Parathyroid adenoma (tissue), 2 donors: ENCODE measurements around the gene ZNF598.

ENCODE experiments used
- H2AFZ ChIP-seq: fragments of 300-600 bp; sonication (generic); one replicate; pipeline ENCODE4 v1.7.0; 2017; ENCODE audit warnings: antibody characterized with exemption, mild to moderate bottlenecking
- H3K27ac ChIP-seq: fragments of 300-600 bp; sonication (generic); one replicate; pipeline ENCODE4 v1.7.0; 2017
- H3K27me3 ChIP-seq: fragments of 300-600 bp; sonication (generic); one replicate; pipeline ENCODE4 v1.7.0; 2017; ENCODE audit warnings: low read length; ENCODE audit not compliant: control insufficient read depth, insufficient read depth
- H3K36me3 ChIP-seq: fragments of 300-600 bp; sonication (generic); one replicate; pipeline ENCODE4 v1.7.0; 2017; ENCODE audit warnings: low read length; ENCODE audit not compliant: control insufficient read depth, insufficient read depth
- H3K4me1 ChIP-seq: fragments of 300-600 bp; sonication (generic); one replicate; pipeline ENCODE4 v1.7.0; 2017; ENCODE audit warnings: control low read depth
- H3K4me2 ChIP-seq: fragments of 300-600 bp; sonication (generic); one replicate; pipeline ENCODE4 v1.7.0; 2017; ENCODE audit warnings: low read length
- H3K4me3 ChIP-seq: fragments of 300-600 bp; sonication (generic); one replicate; pipeline ENCODE4 v1.7.0; 2017; ENCODE audit warnings: low read depth, low read length
- H3K79me2 ChIP-seq: fragments of 300-600 bp; sonication (generic); one replicate; pipeline ENCODE4 v1.7.0; 2017; ENCODE audit warnings: control low read depth
- H3K9ac ChIP-seq: fragments of 300-600 bp; sonication (generic); one replicate; pipeline ENCODE4 v1.7.0; 2017; ENCODE audit warnings: mild to moderate bottlenecking
- H3K9me3 ChIP-seq: fragments of 300-600 bp; sonication (generic); one replicate; pipeline ENCODE4 v1.7.0; 2017; ENCODE audit warnings: low read length; ENCODE audit not compliant: control insufficient read depth
- TF ChIP-seq, protein P1 (sequence below): fragments of 300-600 bp; sonication (generic); IDR thresholded peaks from one replicate; pipeline ENCODE4 v1.7.0; 2017; ENCODE audit warnings: antibody characterized with exemption, mild to moderate bottlenecking
- donor health status: primary hyperparathyroidism.

ZNF598 gene

DNA sequence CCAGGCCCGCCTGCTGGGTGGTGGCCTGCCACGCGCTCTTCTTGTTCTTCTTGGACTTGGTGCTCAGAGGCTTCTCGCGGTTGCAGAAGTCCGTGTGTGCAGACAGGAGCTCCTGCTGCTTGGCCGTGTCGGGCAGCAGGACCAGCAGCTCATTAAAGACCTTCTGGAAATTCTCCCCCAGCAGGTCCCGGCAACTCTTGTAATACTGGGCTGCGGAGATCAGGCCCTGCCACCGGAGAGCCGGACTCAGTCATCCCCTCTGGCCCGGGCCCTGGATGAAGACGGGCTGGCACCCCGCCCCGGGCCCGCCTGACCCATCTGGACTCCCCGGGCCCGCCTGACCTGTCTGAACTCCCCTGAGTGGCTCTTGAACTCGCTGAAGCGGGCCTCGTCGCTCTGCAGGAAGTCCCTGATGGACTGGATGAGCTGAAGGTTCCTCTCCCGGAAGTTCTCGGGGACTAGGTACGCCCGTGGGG lies 11.2 kb downstream of the ZNF598 start:
- H3K4me2 ChIP-seq, result no peak overlapping the region
- no peak overlapping the region for H2AFZ ChIP-seq
- H3K4me3 ChIP-seq, result no peak overlapping the region
- no peak overlapping the region for H3K27ac ChIP-seq
- TF ChIP-seq, protein P1, sequence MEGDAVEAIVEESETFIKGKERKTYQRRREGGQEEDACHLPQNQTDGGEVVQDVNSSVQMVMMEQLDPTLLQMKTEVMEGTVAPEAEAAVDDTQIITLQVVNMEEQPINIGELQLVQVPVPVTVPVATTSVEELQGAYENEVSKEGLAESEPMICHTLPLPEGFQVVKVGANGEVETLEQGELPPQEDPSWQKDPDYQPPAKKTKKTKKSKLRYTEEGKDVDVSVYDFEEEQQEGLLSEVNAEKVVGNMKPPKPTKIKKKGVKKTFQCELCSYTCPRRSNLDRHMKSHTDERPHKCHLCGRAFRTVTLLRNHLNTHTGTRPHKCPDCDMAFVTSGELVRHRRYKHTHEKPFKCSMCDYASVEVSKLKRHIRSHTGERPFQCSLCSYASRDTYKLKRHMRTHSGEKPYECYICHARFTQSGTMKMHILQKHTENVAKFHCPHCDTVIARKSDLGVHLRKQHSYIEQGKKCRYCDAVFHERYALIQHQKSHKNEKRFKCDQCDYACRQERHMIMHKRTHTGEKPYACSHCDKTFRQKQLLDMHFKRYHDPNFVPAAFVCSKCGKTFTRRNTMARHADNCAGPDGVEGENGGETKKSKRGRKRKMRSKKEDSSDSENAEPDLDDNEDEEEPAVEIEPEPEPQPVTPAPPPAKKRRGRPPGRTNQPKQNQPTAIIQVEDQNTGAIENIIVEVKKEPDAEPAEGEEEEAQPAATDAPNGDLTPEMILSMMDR, result no peak
- H3K27me3 ChIP-seq, result no peaks in the 10 kb centered on the region
- H3K9ac ChIP-seq, result no peak overlapping the region
- no peaks in the 10 kb centered on the region for H3K36me3 ChIP-seq
- H3K79me2 ChIP-seq, result peaks cover 6% of the 10 kb centered on the region
- H3K9me3 ChIP-seq, result no peaks in the 10 kb centered on the region
- no peaks in the 10 kb centered on the region for H3K4me1 ChIP-seq

DNA sequence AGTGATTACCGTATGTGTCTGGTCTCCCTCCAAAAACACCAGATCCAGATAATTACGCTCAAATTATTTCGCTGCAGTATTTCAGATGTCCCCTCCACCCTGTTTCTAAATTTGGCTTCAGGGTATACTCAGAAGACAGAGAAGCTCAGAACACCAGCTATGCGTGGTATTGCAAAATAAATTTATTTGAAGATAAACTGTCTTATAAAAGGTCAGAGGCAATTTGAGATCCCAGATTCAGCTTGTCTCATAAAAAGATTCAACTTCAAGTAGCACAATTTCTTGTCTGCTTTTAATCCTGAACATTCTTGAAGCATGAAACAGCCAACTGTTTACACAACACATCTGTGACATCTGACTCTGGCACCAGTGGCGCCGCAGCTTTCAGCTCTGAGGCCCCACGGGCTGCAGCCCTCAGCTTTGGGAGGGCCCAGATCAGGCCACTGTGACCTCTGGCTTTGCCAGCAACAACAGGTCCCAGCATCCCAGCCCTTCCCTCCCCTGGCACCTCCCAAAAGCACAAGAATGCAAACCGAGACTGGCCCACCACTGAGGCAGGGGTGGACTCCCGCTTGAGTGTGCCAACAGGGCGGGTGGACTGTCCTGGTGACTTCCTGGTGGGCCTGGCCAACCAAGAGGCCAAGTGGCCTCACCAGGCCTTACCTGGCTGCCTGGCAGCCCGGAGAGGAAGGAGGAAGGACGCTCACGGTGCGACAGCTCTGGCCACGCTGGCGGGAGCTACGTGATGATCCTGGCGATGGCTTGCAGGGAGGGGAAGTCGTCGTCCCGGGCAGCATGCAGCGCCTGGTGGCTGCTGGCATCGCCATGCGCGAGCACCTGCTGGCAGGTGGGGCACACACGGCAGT lies 11.9 kb downstream of the ZNF598 start:
- Histone ChIP-seq H3K79me2 (no peaks in the 10 kb centered on the region), H3K27ac (no peak overlapping the region), H3K4me2 (no peak overlapping the region), H3K9me3 (no peaks in the 10 kb centered on the region), H3K4me1 (no peaks in the 10 kb centered on the region), H3K27me3 (no peaks in the 10 kb centered on the region), H3K9ac (no peak overlapping the region), H2AFZ (no peak overlapping the region), H3K4me3 (no peak overlapping the region), H3K36me3 (no peaks in the 10 kb centered on the region)
- TF ChIP-seq, protein P1, result no peak

DNA sequence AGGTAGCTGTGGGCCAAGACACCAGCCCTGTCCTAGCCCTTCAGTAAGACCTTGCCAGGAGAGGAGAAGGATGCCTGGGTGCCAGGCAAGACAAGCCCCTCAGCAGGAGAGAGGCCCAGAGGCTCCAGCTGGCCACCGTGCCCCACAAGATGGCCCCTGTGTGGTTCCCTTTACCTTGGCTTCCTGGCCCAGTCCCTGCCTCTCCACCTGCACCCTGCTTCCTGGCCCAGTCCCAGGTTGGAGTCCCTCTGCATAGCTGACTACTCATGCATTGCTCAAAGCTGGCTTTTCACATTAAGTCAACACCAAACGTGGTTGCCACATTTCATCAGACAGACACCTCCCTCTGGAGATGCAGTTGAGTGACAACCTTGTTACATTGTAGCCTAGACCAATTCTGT lies 15.9 kb downstream of the ZNF598 start:
- Histone ChIP-seq H3K27ac (no peak overlapping the region), H3K27me3 (no peaks in the 10 kb centered on the region)

DNA sequence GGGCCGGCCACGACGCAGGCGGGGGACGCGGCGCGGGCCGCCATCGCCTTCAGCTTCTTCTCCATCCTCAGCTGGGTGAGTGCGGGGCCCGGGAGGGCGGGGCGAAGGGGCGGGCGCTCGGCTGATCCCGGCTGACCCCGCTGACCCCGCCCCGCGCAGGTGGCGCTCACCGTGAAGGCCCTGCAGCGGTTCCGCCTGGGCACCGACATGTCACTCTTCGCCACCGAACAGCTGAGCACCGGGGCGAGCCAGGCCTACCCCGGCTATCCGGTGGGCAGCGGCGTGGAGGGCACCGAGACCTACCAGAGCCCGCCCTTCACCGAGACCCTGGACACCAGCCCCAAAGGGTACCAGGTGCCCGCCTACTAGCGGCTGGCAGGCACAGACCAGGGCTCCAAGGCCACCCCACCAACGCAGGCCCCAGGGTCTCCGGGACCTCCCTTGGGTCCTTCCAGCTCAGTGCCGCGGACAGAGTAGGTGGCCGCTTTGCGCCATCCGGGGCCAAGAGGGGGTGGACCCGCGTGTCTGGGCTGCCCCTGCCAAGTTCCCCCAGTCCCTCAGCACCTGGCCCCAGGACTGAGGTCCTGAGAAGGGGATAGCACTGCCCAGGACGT lies 16.8 kb downstream of the ZNF598 start:
- H2AFZ ChIP-seq, result no peak overlapping the region
- no peak overlapping the region for H3K27ac ChIP-seq

More for the DNA sequence above, 15.9 kb downstream of the ZNF598 start:
- Histone ChIP-seq H3K4me2 (no peak overlapping the region), H3K79me2 (no peaks in the 10 kb centered on the region), H3K36me3 (no peaks in the 10 kb centered on the region), H3K4me1 (peaks cover 3% of the 10 kb centered on the region), H3K9me3 (no peaks in the 10 kb centered on the region), H2AFZ (no peak overlapping the region), H3K4me3 (no peak overlapping the region), H3K9ac (no peak overlapping the region)
- TF ChIP-seq, protein P1, result no peak

More for the DNA sequence above, 16.8 kb downstream of the ZNF598 start:
- Histone ChIP-seq H3K4me1 (peaks cover 3% of the 10 kb centered on the region), H3K27me3 (no peaks in the 10 kb centered on the region), H3K36me3 (no peaks in the 10 kb centered on the region), H3K9me3 (no peaks in the 10 kb centered on the region), H3K4me3 (no peak overlapping the region), H3K9ac (no peak overlapping the region), H3K4me2 (no peak overlapping the region), H3K79me2 (no peaks in the 10 kb centered on the region)
- TF ChIP-seq, protein P1, result no peak
